ENCODE results near the gene TMED4. TPM values are rescaled to one million over a fixed set of nuclear protein-coding genes. Genes with fewer than 3 reads are reported as not detected.

The TMED4 gene
- total RNA-seq, 4 donors from 2014 or later: 226 to 303 (median 254) TPM

- DNase-seq: no peak
- Histone ChIP-seq H3K27ac (no peak overlapping the region), H3K4me3 (no peak overlapping the region), H3K4me1 (no peaks in the 10 kb centered on the region), H3K9me3 (no peaks in the 10 kb centered on the region), H3K36me3 (no peaks in the 10 kb centered on the region), H3K27me3 (no peaks in the 10 kb centered on the region)
- intact Hi-C loops (cut with DNase I; ENCODE audit: low total_unique reads) (no loop called here), in situ Hi-C loops (cut with MboI; ENCODE audit: low pct_ligation_motif_present in 1 of 4, low pct_unique_long_range_greater_than_20kb in 1 of 4, low sequenced_read_pairs in 3 of 4) (no loop called here)
- TF ChIP-seq, protein P1, sequence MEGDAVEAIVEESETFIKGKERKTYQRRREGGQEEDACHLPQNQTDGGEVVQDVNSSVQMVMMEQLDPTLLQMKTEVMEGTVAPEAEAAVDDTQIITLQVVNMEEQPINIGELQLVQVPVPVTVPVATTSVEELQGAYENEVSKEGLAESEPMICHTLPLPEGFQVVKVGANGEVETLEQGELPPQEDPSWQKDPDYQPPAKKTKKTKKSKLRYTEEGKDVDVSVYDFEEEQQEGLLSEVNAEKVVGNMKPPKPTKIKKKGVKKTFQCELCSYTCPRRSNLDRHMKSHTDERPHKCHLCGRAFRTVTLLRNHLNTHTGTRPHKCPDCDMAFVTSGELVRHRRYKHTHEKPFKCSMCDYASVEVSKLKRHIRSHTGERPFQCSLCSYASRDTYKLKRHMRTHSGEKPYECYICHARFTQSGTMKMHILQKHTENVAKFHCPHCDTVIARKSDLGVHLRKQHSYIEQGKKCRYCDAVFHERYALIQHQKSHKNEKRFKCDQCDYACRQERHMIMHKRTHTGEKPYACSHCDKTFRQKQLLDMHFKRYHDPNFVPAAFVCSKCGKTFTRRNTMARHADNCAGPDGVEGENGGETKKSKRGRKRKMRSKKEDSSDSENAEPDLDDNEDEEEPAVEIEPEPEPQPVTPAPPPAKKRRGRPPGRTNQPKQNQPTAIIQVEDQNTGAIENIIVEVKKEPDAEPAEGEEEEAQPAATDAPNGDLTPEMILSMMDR (IDR thresholded peaks at IDR 0.05): no peak
- TF ChIP-seq EP300 (IDR thresholded peaks at IDR 0.05; ENCODE audit: low read depth): no peak
- TF ChIP-seq POLR2A (IDR thresholded peaks at IDR 0.05): no peak
- TF ChIP-seq POLR2AphosphoS5 (IDR thresholded peaks at IDR 0.05): no peak
- 86% methylated on average over 7 to 17 of the region's 17 CpGs for WGBS, 2 donors (ENCODE audit: low coverage in 1 of 2)
These were observed 43.8 kb downstream of the TMED4 start for GRCh38 chr7:44538093-44538797.

GRCh38 chr7:44537442-44537841 is 44.6 kb downstream of the TMED4 start:
- in situ Hi-C loops (cut with MboI; ENCODE audit: low pct_ligation_motif_present in 1 of 4, low pct_unique_long_range_greater_than_20kb in 1 of 4, low sequenced_read_pairs in 3 of 4): no loop called here
- 94% methylated on average over 6 of the region's 6 CpGs; no CpG with 5 or more reads in 1 of the 2 donors for WGBS, 2 donors (ENCODE audit: low coverage in 1 of 2)
- Histone ChIP-seq H3K27me3 (no peaks in the 10 kb centered on the region), H3K36me3 (no peaks in the 10 kb centered on the region), H3K27ac (no peak overlapping the region), H3K4me3 (no peak overlapping the region), H3K4me1 (no peaks in the 10 kb centered on the region), H3K9me3 (no peaks in the 10 kb centered on the region)
- intact Hi-C loops (cut with DNase I; ENCODE audit: low total_unique reads): no loop called here
- TF ChIP-seq, protein P1 (IDR thresholded peaks at IDR 0.05): no peak
- no peak for TF ChIP-seq POLR2A (IDR thresholded peaks at IDR 0.05)
- DNase-seq: no peak

DNA sequence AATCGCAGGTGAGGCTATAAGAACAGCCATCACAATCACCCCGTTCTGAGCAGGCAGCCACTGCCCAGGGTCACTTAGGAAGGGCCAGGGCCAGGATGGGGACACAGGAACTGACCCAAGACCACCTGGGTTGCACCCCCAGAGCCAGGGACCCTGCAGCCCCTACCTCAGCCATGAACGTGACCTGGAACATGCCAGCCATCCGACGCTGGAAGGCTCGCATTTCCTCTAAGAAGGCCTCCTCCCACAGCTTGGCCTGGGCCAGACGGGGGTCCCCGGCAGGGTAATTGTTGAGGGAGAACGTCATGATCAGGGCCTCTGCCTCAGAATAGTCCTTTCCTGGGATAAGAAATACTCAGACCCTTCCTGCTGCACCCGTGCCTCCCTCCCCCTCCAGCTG is 45.9 kb downstream of the TMED4 start:
- WGBS, 2 donors (ENCODE audit: low coverage in 1 of 2): 88% methylated on average over 6 of the region's 10 CpGs; no CpG with 5 or more reads in 1 of the 2 donors
- Histone ChIP-seq H3K27ac (no peak overlapping the region), H3K4me1 (no peaks in the 10 kb centered on the region), H3K27me3 (no peaks in the 10 kb centered on the region), H3K36me3 (no peaks in the 10 kb centered on the region), H3K9me3 (no peaks in the 10 kb centered on the region), H3K4me3 (no peak overlapping the region)
- no peak for DNase-seq
- TF ChIP-seq POLR2A (IDR thresholded peaks at IDR 0.05): no peak
- TF ChIP-seq EP300 (IDR thresholded peaks at IDR 0.05; ENCODE audit: low read depth): no peak
- TF ChIP-seq, protein P1 (IDR thresholded peaks at IDR 0.05): no peak
- TF ChIP-seq POLR2AphosphoS5 (IDR thresholded peaks at IDR 0.05): no peak
- intact Hi-C loops (cut with DNase I; ENCODE audit: low total_unique reads) (no loop called here), in situ Hi-C loops (cut with MboI; ENCODE audit: low pct_ligation_motif_present in 1 of 4, low pct_unique_long_range_greater_than_20kb in 1 of 4, low sequenced_read_pairs in 3 of 4) (no loop called here)

DNA sequence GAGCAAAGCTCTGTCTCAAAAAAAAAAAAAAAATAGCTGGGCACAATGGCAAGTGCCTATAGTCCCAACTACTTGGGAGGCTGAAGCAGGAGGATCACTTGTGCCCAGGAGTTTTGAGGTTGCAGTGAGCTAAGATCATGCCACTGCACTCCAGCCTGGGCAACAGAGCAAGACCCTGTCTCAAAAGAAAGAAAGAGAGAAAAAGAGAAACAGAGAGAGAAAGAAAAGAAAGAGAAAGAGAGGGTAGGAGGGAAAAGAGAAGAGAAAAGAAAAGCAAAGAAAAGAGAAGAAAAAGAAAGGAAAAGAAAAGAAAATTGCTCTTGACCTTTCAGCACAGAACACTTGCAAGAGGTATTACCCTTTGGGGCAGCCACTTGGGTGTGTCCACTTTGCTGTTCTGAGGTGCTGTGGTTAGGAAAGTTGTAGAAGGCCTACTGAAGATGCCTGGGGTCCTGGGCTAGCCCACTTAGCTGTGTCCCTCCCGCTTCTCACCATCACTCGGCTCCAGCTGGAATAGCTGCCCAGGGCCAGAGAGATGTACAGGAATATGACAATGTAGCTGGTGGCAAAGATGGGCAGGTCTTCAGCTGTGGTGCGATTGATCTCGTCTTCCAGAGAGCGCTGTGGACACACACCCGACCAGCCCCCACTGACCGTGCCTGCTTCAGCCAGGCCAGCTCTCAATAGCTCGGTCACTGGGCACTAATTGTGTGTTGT is 46.5 kb downstream of the TMED4 start:
- no peaks in the 10 kb centered on the region for H3K27me3 ChIP-seq
- H3K27ac ChIP-seq: no peak overlapping the region
- H3K36me3 ChIP-seq: no peaks in the 10 kb centered on the region
- in situ Hi-C loops (cut with MboI; ENCODE audit: low pct_ligation_motif_present in 1 of 4, low pct_unique_long_range_greater_than_20kb in 1 of 4, low sequenced_read_pairs in 3 of 4): no loop called here
- 93% methylated on average over 8 of the region's 8 CpGs; no CpG with 5 or more reads in 1 of the 2 donors for WGBS, 2 donors (ENCODE audit: low coverage in 1 of 2)
- no peak for DNase-seq
- TF ChIP-seq POLR2AphosphoS5 (IDR thresholded peaks at IDR 0.05) (no peak), EP300 (IDR thresholded peaks at IDR 0.05; ENCODE audit: low read depth) (no peak), POLR2A (IDR thresholded peaks at IDR 0.05) (no peak)
- TF ChIP-seq, protein P1 (IDR thresholded peaks at IDR 0.05): no peak
- H3K4me3 ChIP-seq: no peak overlapping the region
- no peaks in the 10 kb centered on the region for H3K9me3 ChIP-seq
- no peaks in the 10 kb centered on the region for H3K4me1 ChIP-seq
- intact Hi-C loops (cut with DNase I; ENCODE audit: low total_unique reads): no loop called here

Data from transverse colon (tissue), 4 donors.